ENCODE results near the gene CAMSAP2.

Gene CAMSAP2

GRCh38 chr1:200896531-200897196 lies 158.0 kb downstream of the CAMSAP2 start:
- DNase-seq (ENCODE audit: low read depth in 1 of 2, low spot score in 1 of 2), result no peak

- DNase-seq (ENCODE audit: low read depth in 1 of 2, low spot score in 1 of 2), result no peak
Observed at GRCh38 chr1:200897259-200897658, 158.6 kb downstream of the CAMSAP2 start.

GRCh38 chr1:200899015-200899386 lies 160.3 kb downstream of the CAMSAP2 start:
- no peak for DNase-seq (ENCODE audit: low read depth in 1 of 2, low spot score in 1 of 2)

- DNase-seq (ENCODE audit: low read depth in 1 of 2, low spot score in 1 of 2), result no peak
Observed at GRCh38 chr1:200899451-200899915, 160.8 kb downstream of the CAMSAP2 start.

- DNase-seq (ENCODE audit: low read depth in 1 of 2, low spot score in 1 of 2), result no peak
Observed at GRCh38 chr1:200899954-200900867, 161.5 kb downstream of the CAMSAP2 start.

- no peak for DNase-seq (ENCODE audit: low read depth in 1 of 2, low spot score in 1 of 2)
Observed at GRCh38 chr1:200900877-200901276, 162.2 kb downstream of the CAMSAP2 start.

GRCh38 chr1:200901350-200901749 lies 162.7 kb downstream of the CAMSAP2 start:
- no peak for DNase-seq (ENCODE audit: low read depth in 1 of 2, low spot score in 1 of 2)

- no peak for DNase-seq (ENCODE audit: low read depth in 1 of 2, low spot score in 1 of 2)
Observed at GRCh38 chr1:200901796-200902444, 163.2 kb downstream of the CAMSAP2 start.

- no peak for DNase-seq (ENCODE audit: low read depth in 1 of 2, low spot score in 1 of 2)
Observed at GRCh38 chr1:200903793-200904192, 165.1 kb downstream of the CAMSAP2 start.

GRCh38 chr1:200904772-200905171 lies 166.1 kb downstream of the CAMSAP2 start:
- DNase-seq (ENCODE audit: low read depth in 1 of 2, low spot score in 1 of 2), result no peak

- DNase-seq (ENCODE audit: low read depth in 1 of 2, low spot score in 1 of 2), result no peak
Observed at GRCh38 chr1:200905411-200906052, 166.8 kb downstream of the CAMSAP2 start.

- DNase-seq (ENCODE audit: low read depth in 1 of 2, low spot score in 1 of 2), result no peak
Observed at GRCh38 chr1:200906491-200906890, 167.8 kb downstream of the CAMSAP2 start.

- DNase-seq (ENCODE audit: low read depth in 1 of 2, low spot score in 1 of 2), result no peak
Observed at GRCh38 chr1:200907611-200908097, 169.0 kb downstream of the CAMSAP2 start.

GRCh38 chr1:200908191-200908868 lies 169.6 kb downstream of the CAMSAP2 start:
- no peak for DNase-seq (ENCODE audit: low read depth in 1 of 2, low spot score in 1 of 2)

- DNase-seq (ENCODE audit: low read depth in 1 of 2, low spot score in 1 of 2), result no peak
Observed at GRCh38 chr1:200909071-200909470, 170.4 kb downstream of the CAMSAP2 start.

GRCh38 chr1:200909757-200910239 lies 171.1 kb downstream of the CAMSAP2 start:
- DNase-seq (ENCODE audit: low read depth in 1 of 2, low spot score in 1 of 2), result no peak

Measured in activated T-helper 1 cell treated with anti-CD3 and anti-CD28 coated beads, Interleukin-2, amount 50 U/mL, for 16 hours (primary cell).